GM20000 (cell line): Measurements from ENCODE around the gene BZW1.

Experiments
- DNase-seq: peaks from one replicate; pipeline ENCODE4 v3.0.0; 2012; ENCODE audit warnings: low spot score
- CTCF ChIP-seq: IDR thresholded peaks from 2 replicates; pipeline ENCODE4 v1.5.1; 2012; ENCODE audit warnings: mild to moderate bottlenecking, control low read depth; ENCODE audit errors: extremely low read depth, missing control alignments

BZW1 gene

GRCh38 chr2:200782251-200782650, 29.5 kb upstream of the BZW1 start:
- no peak for TF ChIP-seq CTCF
- DNase-seq = no peak

- no peak for DNase-seq
- no peak for TF ChIP-seq CTCF
These were observed 27.5 kb upstream of the BZW1 start for GRCh38 chr2:200784215-200784614.

GRCh38 chr2:200786423-200786822, 25.3 kb upstream of the BZW1 start:
- DNase-seq = no peak
- no peak for TF ChIP-seq CTCF

GRCh38 chr2:200786826-200787225, 24.9 kb upstream of the BZW1 start:
- no peak for TF ChIP-seq CTCF
- no peak for DNase-seq

- DNase-seq = no peak
- no peak for TF ChIP-seq CTCF
These were observed 24.2 kb upstream of the BZW1 start for GRCh38 chr2:200787351-200788120.

- TF ChIP-seq CTCF = no peak
- DNase-seq = no peak
These were observed 23.5 kb upstream of the BZW1 start for GRCh38 chr2:200788121-200788718.

- no peak for DNase-seq
- TF ChIP-seq CTCF = no peak
These were observed 21.5 kb upstream of the BZW1 start for GRCh38 chr2:200790185-200790584.
